HEK293 (cell line): Measurements from ENCODE around the gene GNS.

Source experiments
- CTCF ChIA-PET: fragments of 350-600 bp; formaldehyde crosslinking; extraction: SDS; loops from one replicate; lab custom pipeline; 2021; ENCODE audit warnings: antibody characterized with exemption; lab: Yijun Ruan, JAX
- POLR2A ChIA-PET: fragments of 300-600 bp; formaldehyde crosslinking; extraction: SDS; loops from one replicate; lab custom pipeline; 2020; ENCODE audit warnings: antibody characterized with exemption, inconsistent platforms; lab: Yijun Ruan, JAX
- H3K27ac ChIP-seq: fragments of 200-500 bp; sonication (Bioruptor generic); 2 replicates; pipeline ENCODE4 v1.5.1; 2014; ENCODE audit warnings: low read depth, low read length, control low read depth, inconsistent platforms; ENCODE audit errors: extremely low read depth
- H3K36me3 ChIP-seq, 2 experiments: fragments of 200-500 bp in 1 of 2; sonication (Bioruptor generic) in 1 of 2; 1 replicate in 1 of 2; 2 replicates in 1 of 2; pipeline ENCODE4 v1.5.1; 2014 to 2017; ENCODE audit warnings: inconsistent platforms in 2 of 2, low read length in 2 of 2; ENCODE audit not compliant: control insufficient read depth in 2 of 2, insufficient read depth in 1 of 2
- H3K4me1 ChIP-seq: fragments of 200-500 bp; sonication (Bioruptor generic); 2 replicates; pipeline ENCODE4 v1.5.1; 2014; ENCODE audit warnings: mild to moderate bottlenecking, low read length, inconsistent platforms; ENCODE audit not compliant: control insufficient read depth, insufficient read depth
- H3K4me3 ChIP-seq: 2 replicates; pipeline ENCODE4 v1.5.1; 2011; ENCODE audit warnings: low read depth, mild to moderate bottlenecking, control low read depth, low read length, moderate library complexity
- H3K9me3 ChIP-seq: fragments of 200-500 bp; sonication (Bioruptor generic); 2 replicates; pipeline ENCODE4 v1.5.1; 2014; ENCODE audit warnings: low read depth, low read length, inconsistent platforms; ENCODE audit not compliant: control insufficient read depth, insufficient read depth
- PRDM4 ChIP-seq: fragments of 450-650 bp; formaldehyde crosslinking; IDR thresholded peaks from 2 replicates; pipeline ENCODE4 v1.5.1; 2017; ENCODE audit warnings: missing biosample characterization, missing genetic modification characterization
- REPIN1 ChIP-seq: fragments of 450-650 bp; formaldehyde crosslinking; IDR thresholded peaks from 2 replicates; pipeline ENCODE4 v1.5.1; 2017; ENCODE audit warnings: missing biosample characterization, missing genetic modification characterization, low read depth
- YY2 ChIP-seq: fragments of 450-650 bp; formaldehyde crosslinking; IDR thresholded peaks from 2 replicates; pipeline ENCODE4 v1.5.1; 2016; ENCODE audit warnings: missing biosample characterization, missing genetic modification characterization
- ZBTB11 ChIP-seq: fragments of 450-650 bp; formaldehyde crosslinking; conservative IDR thresholded peaks from 2 replicates; pipeline ENCODE4 v1.5.1; 2016; ENCODE audit warnings: low read depth, missing biosample characterization, missing genetic modification characterization
- ZBTB20 ChIP-seq: fragments of 450-650 bp; formaldehyde crosslinking; IDR thresholded peaks from 2 replicates; pipeline ENCODE4 v1.5.1; 2016; ENCODE audit warnings: missing biosample characterization, missing genetic modification characterization
- ZBTB26 ChIP-seq: fragments of 450-650 bp; formaldehyde crosslinking; optimal IDR thresholded peaks from 2 replicates; pipeline ENCODE3; 2016; ENCODE audit warnings: missing biosample characterization, mild to moderate bottlenecking, missing genetic modification characterization
- ZBTB6 ChIP-seq: fragments of 450-650 bp; formaldehyde crosslinking; IDR thresholded peaks from 2 replicates; pipeline ENCODE4 v1.5.1; 2017; ENCODE audit warnings: missing biosample characterization, missing genetic modification characterization
- ZBTB7A ChIP-seq: fragments of 450-650 bp; formaldehyde crosslinking; IDR thresholded peaks from 2 replicates; pipeline ENCODE4 v1.5.1; 2016; ENCODE audit warnings: low read depth, missing biosample characterization, missing genetic modification characterization
- ZNF23 ChIP-seq: fragments of 450-650 bp; formaldehyde crosslinking; IDR thresholded peaks from 2 replicates; pipeline ENCODE4 v1.5.1; 2016; ENCODE audit warnings: missing biosample characterization, missing genetic modification characterization, borderline replicate concordance
- ZNF341 ChIP-seq: fragments of 450-650 bp; formaldehyde crosslinking; IDR thresholded peaks from 2 replicates; pipeline ENCODE4; 2016; ENCODE audit warnings: low read depth, missing biosample characterization, missing genetic modification characterization
- ZNF366 ChIP-seq: fragments of 450-650 bp; formaldehyde crosslinking; conservative IDR thresholded peaks from 2 replicates; pipeline ENCODE4 v1.5.1; 2016; ENCODE audit warnings: missing biosample characterization, missing genetic modification characterization
- ZNF398 ChIP-seq: fragments of 450-650 bp; formaldehyde crosslinking; IDR thresholded peaks from 2 replicates; pipeline ENCODE4 v1.5.1; 2017; ENCODE audit warnings: missing biosample characterization, missing genetic modification characterization
- ZNF513 ChIP-seq: fragments of 450-650 bp; IDR thresholded peaks from 2 replicates; pipeline ENCODE4 v1.5.1; 2018; ENCODE audit warnings: missing biosample characterization, missing genetic modification characterization
- ZNF560 ChIP-seq: fragments of 450-650 bp; formaldehyde crosslinking; IDR thresholded peaks from 2 replicates; pipeline ENCODE4 v1.5.1; 2017; ENCODE audit warnings: missing biosample characterization, missing genetic modification characterization, borderline replicate concordance
- ZNF561 ChIP-seq: fragments of 450-650 bp; IDR thresholded peaks from 2 replicates; pipeline ENCODE4 v1.5.1; 2018; ENCODE audit warnings: missing biosample characterization, missing genetic modification characterization, borderline replicate concordance
- ZNF571 ChIP-seq: fragments of 450-650 bp; formaldehyde crosslinking; IDR thresholded peaks from 2 replicates; pipeline ENCODE4 v1.5.0; 2017; ENCODE audit warnings: missing biosample characterization, missing genetic modification characterization
- ZNF585B ChIP-seq: fragments of 450-650 bp; formaldehyde crosslinking; IDR thresholded peaks from 2 replicates; pipeline ENCODE4 v1.5.1; 2016; ENCODE audit warnings: missing biosample characterization, missing genetic modification characterization
- ZNF843 ChIP-seq: fragments of 450-650 bp; formaldehyde crosslinking; IDR thresholded peaks from 2 replicates; pipeline ENCODE4 v1.5.1; 2016; ENCODE audit warnings: missing biosample characterization, missing genetic modification characterization
- ZSCAN23 ChIP-seq: fragments of 450-650 bp; formaldehyde crosslinking; IDR thresholded peaks from 2 replicates; pipeline ENCODE4 v1.5.1; 2016; ENCODE audit warnings: missing biosample characterization, missing genetic modification characterization

GNS gene

GRCh38 chr12:64800640-64801039, 41.4 kb upstream of the GNS start (continued):
- TF ChIP-seq ZBTB6 (tag by site-specific recombination) (no peak), ZBTB20 (no peak), ZBTB26 (tag by site-specific recombination) (no peak), ZNF560 (tag by site-specific recombination) (no peak), ZNF23 (tag by site-specific recombination) (no peak), ZNF366 (tag by site-specific recombination) (no peak), YY2 (tag by site-specific recombination) (no peak)

- ChIA-PET POLR2A (no interaction called here), CTCF (interaction anchor here (0.6 to 4.3 kb wide), 7 partner anchors 9 to 328 kb away, joined by 3 to 50 read pairs (median 4); partner anchors contain the start of gene WIF1)
- Histone ChIP-seq H3K36me3 (no peaks in the 10 kb centered on the region), H3K4me1 (no peaks in the 10 kb centered on the region), H3K27ac (no peak overlapping the region), H3K4me3 (no peak overlapping the region), H3K9me3 (no peaks in the 10 kb centered on the region)
- TF ChIP-seq ZNF843 (tag by site-specific recombination) (no peak), ZSCAN23 (tag by site-specific recombination) (no peak), ZNF398 (tag by site-specific recombination) (no peak), ZNF561 (tag by site-specific recombination) (no peak), ZBTB7A (tag by site-specific recombination) (no peak), ZNF585B (tag by site-specific recombination) (no peak), ZBTB11 (tag by site-specific recombination) (no peak), REPIN1 (tag by site-specific recombination) (no peak), ZNF341 (tag by site-specific recombination) (no peak)
Measured at GRCh38 chr12:64798165-64798564, 39.0 kb upstream of the GNS start.

- no peak overlapping the region for H3K4me3 ChIP-seq
- no peak overlapping the region for H3K27ac ChIP-seq
- CTCF ChIA-PET: interaction anchor here (0.6 to 4.3 kb wide), 12 partner anchors 10 to 325 kb away, joined by 3 to 50 read pairs (median 4); partner anchors contain the start of gene WIF1
- H3K9me3 ChIP-seq: no peaks in the 10 kb centered on the region
- no peaks in the 10 kb centered on the region for H3K4me1 ChIP-seq
- POLR2A ChIA-PET: no interaction called here
- no peaks in the 10 kb centered on the region for H3K36me3 ChIP-seq
- TF ChIP-seq ZNF571 (tag by site-specific recombination): no peak
- no peak for TF ChIP-seq PRDM4 (tag by site-specific recombination)
- TF ChIP-seq ZNF513 (tag by site-specific recombination): no peak
Measured at GRCh38 chr12:64797156-64797555, 38.0 kb upstream of the GNS start.
